NCI-H2227 treated with DMSO at 0.1 percent for 48 hours (cell line): Measurements from ENCODE around the gene WASHC2C.
"Not testable (repeated sequence)": the region's sequence is repeated elsewhere in the genome, so short reads cannot be mapped to it uniquely, and the experiment has no call there.

Source experiments
- DNase-seq: peaks from one replicate; lab custom pipeline; 2025; lab: John Stamatoyannopoulos, UW

The WASHC2C gene

DNA sequence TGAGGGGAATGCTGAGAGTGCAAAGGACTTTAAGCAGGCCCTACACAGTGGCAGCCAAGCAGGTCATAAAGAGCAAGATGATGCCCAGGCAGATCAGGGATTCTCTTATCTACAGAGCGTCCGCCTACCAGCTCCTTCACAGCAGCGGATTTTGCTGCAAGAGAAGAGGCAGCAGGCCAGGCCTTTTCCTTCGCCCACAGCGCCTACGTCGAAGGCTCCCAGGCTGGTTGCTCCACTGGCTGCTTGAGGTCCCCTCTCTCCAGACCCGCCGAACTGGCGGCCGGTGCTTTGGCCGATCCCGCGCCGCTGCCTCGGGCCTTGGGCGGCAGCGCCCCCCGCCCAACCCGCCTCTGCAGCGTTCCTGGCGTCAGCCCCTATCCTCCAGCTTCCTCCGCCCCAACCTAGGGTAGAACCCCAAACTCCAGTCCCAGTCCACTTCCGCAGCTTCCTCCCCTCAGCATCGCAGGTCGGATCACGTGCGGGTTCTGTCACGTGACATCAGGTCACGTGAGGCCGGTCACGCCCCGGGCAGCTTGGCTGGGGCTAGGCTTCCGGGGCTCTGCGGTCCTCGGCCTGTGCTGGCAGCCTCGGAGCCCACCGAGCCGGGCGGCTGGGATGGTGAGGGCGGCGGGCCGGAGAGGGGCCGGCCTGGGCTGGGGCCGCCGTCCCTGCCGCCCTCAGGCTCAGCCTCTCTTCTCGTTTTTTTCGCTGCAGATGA is at the start of gene WASHC2C:
Gene WASHC2C (plus strand): TSS at position 564 of the 718 bp plus-strand sequence. CDS start 52 bp downstream, at position 616.
- DNase-seq = peak; percentile 45

GRCh38 chr10:45678467-45678866 is 48.6 kb upstream of the WASHC2C start:
- DNase-seq = not testable (repeated sequence)

GRCh38 chr10:45710200-45710796 is 16.8 kb upstream of the WASHC2C start:
- DNase-seq = not testable (repeated sequence)

- DNase-seq = not testable (repeated sequence)
Observed at GRCh38 chr10:45711223-45711622, 15.8 kb upstream of the WASHC2C start.

DNA sequence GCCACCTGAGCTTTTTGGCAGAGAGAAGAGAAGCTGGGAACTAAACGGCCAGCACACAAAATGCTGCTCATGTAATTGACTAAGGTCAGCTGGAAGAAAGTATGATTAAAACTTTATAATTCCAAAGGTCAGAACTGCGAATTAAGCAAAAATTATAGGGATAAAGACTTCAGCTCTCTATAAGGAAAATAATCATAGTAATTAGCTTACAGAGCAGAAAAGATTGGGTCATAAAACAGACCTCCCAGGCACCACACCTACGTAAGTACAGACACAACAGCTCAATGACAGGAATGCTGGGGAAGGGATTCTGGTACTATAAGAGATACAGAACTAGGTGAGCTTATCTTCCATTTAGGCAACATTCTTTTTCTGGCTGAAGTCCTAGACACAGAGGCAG is 10.0 kb upstream of the WASHC2C start:
- peak; percentile 42 for DNase-seq

DNA sequence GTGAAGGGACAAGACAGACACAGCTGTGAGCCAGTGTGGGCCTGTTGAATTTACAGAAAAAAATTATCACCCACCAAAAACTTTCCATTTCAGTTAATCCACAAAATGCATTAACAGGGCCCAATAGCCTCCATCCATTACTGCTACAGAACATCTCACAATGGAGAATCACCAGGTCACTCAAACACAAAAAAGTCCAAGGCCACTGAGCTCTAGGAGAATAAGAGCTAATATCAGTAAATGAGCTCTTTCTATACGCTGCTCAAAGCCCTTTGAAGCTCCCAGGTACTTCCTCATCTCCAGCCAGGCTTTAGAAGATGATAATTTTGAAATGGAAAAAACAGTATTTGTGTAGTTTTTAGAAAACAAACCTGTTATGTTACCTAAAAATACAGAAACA is 9.4 kb upstream of the WASHC2C start:
- not testable (repeated sequence) for DNase-seq

DNA sequence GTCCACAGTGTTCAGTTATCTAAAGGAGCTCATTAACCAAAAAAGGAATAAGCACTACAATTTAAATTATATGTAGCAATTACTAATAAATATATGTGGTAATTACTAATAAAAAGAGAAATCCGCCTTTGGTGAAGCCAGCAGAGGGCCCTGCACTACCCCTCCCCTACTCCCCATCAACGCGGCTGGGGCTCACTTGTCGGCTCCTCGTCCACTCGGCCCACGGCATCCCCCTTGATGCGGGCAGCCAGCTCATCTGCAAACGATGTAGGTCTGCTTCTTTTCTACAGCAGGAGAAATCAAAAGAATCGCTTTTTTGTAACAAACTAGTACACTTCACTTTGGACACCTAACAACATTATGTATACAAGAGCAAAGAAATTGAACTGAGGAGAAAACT is 5.6 kb upstream of the WASHC2C start:
- DNase-seq = not testable (repeated sequence)

GRCh38 chr10:45723851-45724250 is 3.2 kb upstream of the WASHC2C start:
- DNase-seq = not testable (repeated sequence)

DNA sequence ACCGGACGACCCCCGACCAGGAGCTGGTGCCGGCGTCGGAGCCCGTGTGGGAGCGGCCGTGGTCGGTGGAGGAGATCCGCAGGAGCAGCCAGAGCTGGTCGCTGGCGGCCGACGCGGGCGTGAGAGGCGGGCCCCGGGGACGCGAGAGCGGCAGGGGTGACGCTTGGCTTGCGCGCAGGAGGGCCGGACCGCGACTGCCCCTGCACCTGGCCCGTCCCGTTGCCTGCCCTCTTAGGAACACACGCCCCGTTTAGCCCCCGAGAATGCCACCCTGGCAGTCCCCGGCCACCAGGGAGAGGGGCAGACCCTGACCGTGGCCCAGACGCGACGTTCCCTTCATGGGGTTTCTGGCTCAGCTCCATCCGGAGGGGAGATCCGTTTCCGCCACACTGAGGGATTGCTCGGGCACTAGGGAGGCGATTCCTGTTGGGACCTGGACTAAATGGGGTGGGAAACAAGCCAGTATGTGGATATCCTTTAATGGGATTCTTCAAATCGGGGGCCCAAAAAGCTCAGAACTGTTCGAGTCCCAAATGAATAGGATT is 427 bp downstream of the WASHC2C start:
- DNase-seq = not testable (repeated sequence)

DNA sequence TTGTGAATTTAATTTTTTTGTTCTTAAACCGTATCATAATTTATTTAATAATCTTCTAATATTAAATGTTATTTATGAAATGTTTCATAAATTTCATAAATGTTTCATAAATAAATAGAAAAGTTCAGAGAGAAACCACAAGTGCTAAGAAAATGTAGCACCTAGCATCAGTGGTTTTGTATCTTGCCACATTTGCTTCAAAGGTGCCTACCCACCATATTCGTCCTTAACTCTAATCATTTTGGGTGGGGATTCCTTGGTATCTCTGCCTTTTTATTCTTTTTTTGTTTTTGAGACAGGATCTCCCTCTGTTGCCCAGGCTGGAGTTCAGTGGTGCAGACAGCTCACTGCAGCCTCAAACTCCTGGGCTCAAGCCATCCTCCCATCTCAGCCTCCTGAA is 7.4 kb downstream of the WASHC2C start:
- not testable (repeated sequence) for DNase-seq

DNA sequence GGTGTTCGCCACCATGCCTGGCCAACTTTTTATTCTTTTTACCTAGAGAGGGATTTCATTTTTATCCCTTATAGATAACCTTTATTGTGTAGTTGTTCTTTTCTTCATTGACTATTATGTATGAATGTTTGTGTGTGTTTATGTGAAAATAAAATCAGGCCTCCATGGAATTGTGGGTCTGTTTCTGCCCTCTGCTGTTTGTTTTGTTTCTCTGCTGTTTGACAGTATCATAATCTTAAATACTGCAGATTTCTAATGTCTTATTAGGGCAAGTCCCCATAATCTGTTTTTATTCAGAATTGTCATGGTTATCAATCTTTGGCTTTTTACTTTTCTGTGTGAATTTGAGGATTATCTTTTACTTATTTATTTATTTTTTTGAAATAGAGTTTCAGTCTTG is 7.8 kb downstream of the WASHC2C start:
- DNase-seq = not testable (repeated sequence)

DNA sequence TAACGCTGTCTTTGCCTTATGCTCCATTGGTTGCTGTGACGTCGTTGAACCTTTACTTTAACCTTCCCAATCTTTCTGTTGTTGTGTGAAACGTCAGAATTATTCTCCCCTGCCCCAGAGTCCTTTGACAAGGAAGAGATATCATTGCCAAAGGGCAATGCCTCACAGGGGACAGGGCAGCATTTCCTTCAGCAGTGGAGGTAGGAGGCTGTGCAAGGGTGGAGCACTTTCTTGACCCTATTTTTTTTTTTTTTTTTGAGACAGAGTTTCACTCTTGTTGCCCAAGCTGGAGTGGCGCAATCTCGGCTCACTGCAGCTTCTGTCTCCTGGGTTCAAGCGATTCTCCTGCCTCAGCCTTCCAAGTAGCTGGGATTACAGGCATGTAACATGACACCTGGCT is 14.5 kb downstream of the WASHC2C start:
- DNase-seq = not testable (repeated sequence)

DNA sequence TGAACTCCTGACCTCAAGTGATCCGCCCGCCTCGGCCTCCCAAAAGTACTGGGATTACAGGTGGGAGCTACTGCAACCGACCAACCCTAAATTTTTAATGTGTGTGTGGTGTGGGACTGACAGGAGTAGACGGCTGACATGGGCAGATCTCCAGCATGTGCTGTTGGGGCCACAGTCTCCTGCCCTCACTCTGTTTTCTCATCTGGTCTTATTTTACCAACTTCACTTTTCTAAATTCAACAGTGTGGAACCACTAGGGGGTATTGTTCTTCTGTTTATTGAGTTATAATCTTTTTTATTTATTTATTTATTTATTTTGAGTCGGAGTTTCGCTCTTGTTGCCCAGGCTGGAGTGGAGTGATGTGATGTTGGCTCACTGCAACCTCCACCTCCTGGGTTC is 14.9 kb downstream of the WASHC2C start:
- DNase-seq = not testable (repeated sequence)

GRCh38 chr10:45751141-45751540 is 24.1 kb downstream of the WASHC2C start:
- not testable (repeated sequence) for DNase-seq

DNA sequence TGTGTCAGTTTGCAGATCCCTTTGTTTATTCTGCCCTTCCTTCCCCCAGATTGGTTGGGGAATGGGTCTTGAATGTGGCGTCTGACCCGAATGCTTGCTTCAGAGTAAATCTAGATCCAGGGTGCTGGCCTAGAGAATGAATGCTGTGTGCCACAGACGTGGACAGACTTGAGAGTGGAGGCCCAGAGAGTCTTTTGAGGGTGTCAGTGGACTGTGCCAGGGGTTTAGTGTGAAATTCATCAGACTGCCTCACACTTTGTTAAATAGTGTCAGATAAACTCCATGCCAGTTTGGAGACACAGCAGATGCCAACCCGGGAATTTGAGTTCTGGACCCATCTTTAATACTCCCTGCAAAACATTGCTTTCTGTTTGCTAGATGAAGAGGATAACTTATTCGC is 25.1 kb downstream of the WASHC2C start:
- DNase-seq = not testable (repeated sequence)

- not testable (repeated sequence) for DNase-seq
Observed at GRCh38 chr10:45753979-45754495, 27.0 kb downstream of the WASHC2C start.

GRCh38 chr10:45755083-45755482 is 28.0 kb downstream of the WASHC2C start:
- DNase-seq = not testable (repeated sequence)

DNA sequence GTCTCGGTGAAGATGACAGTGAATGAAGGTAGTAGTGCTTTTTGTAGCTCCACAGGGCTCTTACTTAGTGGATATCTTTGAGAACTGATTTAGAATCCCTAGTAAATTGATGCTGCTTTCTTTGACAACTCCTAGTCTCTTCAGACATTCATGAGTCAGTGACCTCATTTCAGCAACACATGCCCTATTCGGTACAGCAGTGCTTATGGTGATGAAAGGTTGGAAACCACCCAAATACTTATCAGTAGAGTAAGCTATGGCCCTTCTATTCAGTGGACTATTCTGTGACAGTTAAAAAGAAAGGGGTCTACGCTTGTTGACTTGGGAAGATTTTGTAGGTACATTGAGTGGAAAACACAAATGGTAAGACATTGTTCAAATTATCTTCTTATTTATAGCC is 29.0 kb downstream of the WASHC2C start:
- not testable (repeated sequence) for DNase-seq

DNA sequence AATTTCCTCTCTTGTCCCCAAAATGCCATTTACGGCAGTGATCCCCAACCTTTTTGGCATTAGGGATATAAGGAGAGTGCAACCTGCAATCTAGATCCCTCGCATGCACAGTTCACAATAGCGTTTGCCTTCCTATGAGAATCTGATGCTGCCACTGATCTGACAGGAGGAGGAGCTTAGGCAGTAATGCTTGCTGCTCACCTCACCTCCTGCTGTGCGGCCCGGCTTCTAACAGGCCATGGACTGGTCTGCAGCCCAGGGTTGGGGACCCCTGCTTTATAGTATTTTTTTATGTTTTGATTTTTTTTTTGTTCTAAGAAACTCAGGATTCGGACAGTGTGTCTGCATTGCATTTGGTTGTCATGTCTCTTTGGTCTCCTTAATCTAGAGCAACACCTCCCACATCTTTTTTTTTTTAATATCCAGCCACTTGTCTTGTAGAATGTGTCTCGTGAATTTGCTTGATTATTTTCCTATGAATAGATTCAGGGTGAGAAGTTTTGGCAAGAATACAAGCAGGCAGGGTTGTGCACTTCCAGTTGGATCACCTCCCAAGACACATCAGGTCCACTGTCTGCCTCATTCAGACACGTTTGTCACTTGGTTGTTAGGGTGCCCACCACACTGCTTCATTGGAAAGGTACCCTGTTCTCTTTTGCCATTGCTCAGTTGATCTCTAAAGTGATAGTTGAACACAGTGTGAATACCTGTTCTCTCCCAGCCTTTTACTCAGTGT is 30.8 kb downstream of the WASHC2C start:
- not testable (repeated sequence) for DNase-seq

GRCh38 chr10:45761622-45762021 is 34.6 kb downstream of the WASHC2C start:
- DNase-seq = not testable (repeated sequence)

DNA sequence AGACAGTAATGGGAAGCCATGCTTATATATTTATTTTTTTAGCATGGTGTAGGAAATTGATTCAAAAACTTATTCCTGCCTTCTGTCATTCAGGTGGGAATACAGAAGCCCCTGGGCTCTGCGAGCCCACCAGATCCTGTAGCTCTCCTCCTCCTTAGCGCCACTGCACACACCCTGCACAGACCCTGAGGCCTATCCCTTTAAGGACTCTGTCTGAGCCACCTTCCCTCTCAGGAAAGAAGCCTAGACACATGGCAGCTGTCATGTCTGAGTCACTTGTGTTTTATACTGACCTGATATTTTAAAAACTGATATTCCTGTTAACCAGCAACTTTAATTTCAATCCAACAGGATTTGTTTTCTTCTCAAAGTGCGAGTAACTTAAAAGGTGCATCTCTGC is 36.0 kb downstream of the WASHC2C start:
- DNase-seq = not testable (repeated sequence)

DNA sequence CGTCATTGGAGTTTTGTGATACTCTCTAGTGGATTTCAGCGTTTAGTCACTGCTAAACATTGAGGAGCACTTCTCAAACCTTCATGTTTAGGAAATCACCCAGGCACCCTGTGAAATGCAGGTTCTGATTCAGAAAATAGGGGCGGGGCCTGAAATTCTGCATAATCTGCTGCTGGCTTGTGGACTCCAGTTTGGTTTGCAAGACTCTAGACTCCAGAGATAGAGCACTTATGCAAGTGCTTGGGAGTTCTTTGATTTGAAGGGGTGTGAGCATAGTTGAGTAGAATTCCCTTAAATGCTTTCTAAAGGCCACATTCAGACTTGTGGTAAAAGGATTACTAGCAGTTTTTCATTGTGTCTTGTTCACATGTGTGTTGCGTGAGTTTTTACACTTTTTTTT is 41.3 kb downstream of the WASHC2C start:
- not testable (repeated sequence) for DNase-seq
